ENCODE results near the gene GDF15.
A peak's percentile ranks its signal among the peaks of the same experiment; 100 is the strongest.
"Not testable (repeated sequence)": the region's sequence is repeated elsewhere in the genome, so short reads cannot be mapped to it uniquely, and the experiment has no call there.

The GDF15 gene

GRCh38 chr19:18364826-18365528, 21.0 kb upstream of the GDF15 start:
- peak; percentile 81 for DNase-seq

GRCh38 chr19:18366021-18366435, 19.9 kb upstream of the GDF15 start:
- no peak for DNase-seq

GRCh38 chr19:18368504-18369222, 17.3 kb upstream of the GDF15 start:
- no peak for DNase-seq

- DNase-seq = no peak
Measured at GRCh38 chr19:18373407-18373891, 12.5 kb upstream of the GDF15 start.

GRCh38 chr19:18373892-18374629, 11.9 kb upstream of the GDF15 start:
- DNase-seq = peak; percentile 94

- no peak for DNase-seq
Measured at GRCh38 chr19:18377026-18377425, 8.9 kb upstream of the GDF15 start.

GRCh38 chr19:18379803-18380747, 5.9 kb upstream of the GDF15 start:
- DNase-seq = peak; percentile 89

GRCh38 chr19:18380843-18381242, 5.1 kb upstream of the GDF15 start:
- DNase-seq = no peak

GRCh38 chr19:18383622-18384021, 2.3 kb upstream of the GDF15 start:
- not testable (repeated sequence) for DNase-seq

GRCh38 chr19:18384775-18385174, 1.2 kb upstream of the GDF15 start:
- DNase-seq = no peak

GRCh38 chr19:18385359-18385674, 641 bp upstream of the GDF15 start:
- DNase-seq = no peak

GRCh38 chr19:18386543-18387271, 749 bp downstream of the GDF15 start:
- no peak for DNase-seq

- DNase-seq = peak; percentile 90
Measured at GRCh38 chr19:18388100-18388959, 2.4 kb downstream of the GDF15 start.

GRCh38 chr19:18388960-18389725, 3.2 kb downstream of the GDF15 start:
- DNase-seq = no peak

GRCh38 chr19:18389726-18390064, 3.7 kb downstream of the GDF15 start:
- DNase-seq = no peak

- no peak for DNase-seq
Measured at GRCh38 chr19:18390065-18390907, 4.3 kb downstream of the GDF15 start.

- no peak for DNase-seq
Measured at GRCh38 chr19:18391509-18392075, 5.6 kb downstream of the GDF15 start.

GRCh38 chr19:18392417-18392816, 6.5 kb downstream of the GDF15 start:
- no peak for DNase-seq

GRCh38 chr19:18392926-18393325, 7.0 kb downstream of the GDF15 start:
- DNase-seq = no peak
